ENCODE results near the gene PLCD1. TPM values are rescaled to one million over a fixed set of nuclear protein-coding genes. Genes with fewer than 3 reads are reported as not detected.
A peak's percentile ranks its signal among the peaks of the same experiment; 100 is the strongest.

The PLCD1 gene
- total RNA-seq, 2 experiments from 2014 or later: 17.3 to 17.6 TPM

DNA sequence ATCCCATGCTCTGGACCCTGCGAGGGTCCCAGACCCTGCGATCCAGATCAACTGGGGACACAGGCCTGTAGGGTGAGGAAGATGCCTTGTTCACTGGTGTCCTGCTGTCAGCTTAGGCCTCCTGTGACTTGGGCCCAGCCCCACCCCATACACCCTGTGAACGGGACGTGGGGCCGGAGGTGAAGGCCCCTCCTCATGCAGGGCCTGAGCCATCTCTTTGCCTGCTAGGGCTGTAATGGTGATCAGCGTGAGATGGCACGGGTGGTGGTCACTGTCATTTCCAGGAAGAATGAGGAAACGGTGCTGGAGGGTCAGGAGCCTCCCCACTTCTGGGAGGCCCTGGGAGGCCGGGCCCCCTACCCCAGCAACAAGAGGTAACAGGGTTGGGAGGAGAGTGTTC is 26.5 kb downstream of the PLCD1 start:
- intact Hi-C loops (cut with micrococcal nuclease): loop anchor here (1.0 kb wide), 1 partner anchor 29 kb away; no protein-coding TSS in a partner anchor
- no peak for DNase-seq
- POLR2A ChIA-PET: no interaction called here
- CTCF ChIA-PET: interaction anchor here (1.1 to 2.4 kb wide), 7 partner anchors 10 to 477 kb away, joined by 3 to 16 read pairs (median 6); partner anchors contain the start of gene DLEC1
- H3K4me1 Mint-ChIP-seq (ENCODE audit: low read depth): peaks cover 31% of the 10 kb centered on the region
- peaks cover 9% of the 10 kb centered on the region for H3K36me3 Mint-ChIP-seq
- H3K27me3 Mint-ChIP-seq: no peaks in the 10 kb centered on the region
- H3K4me3 Mint-ChIP-seq: no peak overlapping the region
- no peaks in the 10 kb centered on the region for H3K9me3 Mint-ChIP-seq
- H3K27ac Mint-ChIP-seq: peak overlapping the region; percentile 15

DNA sequence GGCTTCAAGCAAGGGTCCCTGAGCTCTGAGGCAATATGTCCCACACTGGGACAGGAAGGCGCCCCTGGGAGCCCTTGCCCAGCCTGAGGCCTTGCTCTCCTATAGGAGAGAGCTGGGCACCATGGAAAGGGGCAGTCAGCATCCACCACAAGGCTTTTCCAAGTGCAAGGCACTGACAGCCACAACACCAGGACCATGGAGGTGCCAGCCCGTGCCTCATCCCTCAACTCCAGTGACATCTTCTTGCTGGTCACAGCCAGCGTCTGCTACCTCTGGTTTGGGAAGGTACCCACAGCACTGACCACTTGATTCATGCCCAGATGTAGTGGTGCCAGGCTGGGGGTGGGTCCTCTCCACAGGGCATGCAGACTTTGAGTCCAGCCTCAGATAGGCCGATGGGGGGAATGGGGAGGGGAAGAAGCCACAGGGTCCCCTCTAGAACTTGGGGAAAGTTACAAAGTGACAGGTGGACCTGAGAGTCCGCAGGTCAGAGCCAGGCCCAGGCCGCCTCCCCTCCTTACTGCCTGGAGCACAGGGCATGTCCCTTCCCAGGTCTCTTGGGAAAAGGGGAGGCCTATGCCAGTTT is 27.1 kb downstream of the PLCD1 start:
- peaks cover 36% of the 10 kb centered on the region for H3K4me1 Mint-ChIP-seq (ENCODE audit: low read depth)
- peak; percentile 7 for DNase-seq
- intact Hi-C loops (cut with micrococcal nuclease): no loop called here
- POLR2A ChIA-PET: no interaction called here
- no peak overlapping the region for H3K27ac Mint-ChIP-seq
- H3K4me3 Mint-ChIP-seq: no peak overlapping the region
- peaks cover 8% of the 10 kb centered on the region for H3K36me3 Mint-ChIP-seq
- H3K27me3 Mint-ChIP-seq: no peaks in the 10 kb centered on the region
- no peaks in the 10 kb centered on the region for H3K9me3 Mint-ChIP-seq
- CTCF ChIA-PET: interaction anchor here (0.7 to 1.9 kb wide), 5 partner anchors 21 to 66 kb away, joined by 3 to 11 read pairs (median 4); partner anchors contain the start of gene DLEC1

DNA sequence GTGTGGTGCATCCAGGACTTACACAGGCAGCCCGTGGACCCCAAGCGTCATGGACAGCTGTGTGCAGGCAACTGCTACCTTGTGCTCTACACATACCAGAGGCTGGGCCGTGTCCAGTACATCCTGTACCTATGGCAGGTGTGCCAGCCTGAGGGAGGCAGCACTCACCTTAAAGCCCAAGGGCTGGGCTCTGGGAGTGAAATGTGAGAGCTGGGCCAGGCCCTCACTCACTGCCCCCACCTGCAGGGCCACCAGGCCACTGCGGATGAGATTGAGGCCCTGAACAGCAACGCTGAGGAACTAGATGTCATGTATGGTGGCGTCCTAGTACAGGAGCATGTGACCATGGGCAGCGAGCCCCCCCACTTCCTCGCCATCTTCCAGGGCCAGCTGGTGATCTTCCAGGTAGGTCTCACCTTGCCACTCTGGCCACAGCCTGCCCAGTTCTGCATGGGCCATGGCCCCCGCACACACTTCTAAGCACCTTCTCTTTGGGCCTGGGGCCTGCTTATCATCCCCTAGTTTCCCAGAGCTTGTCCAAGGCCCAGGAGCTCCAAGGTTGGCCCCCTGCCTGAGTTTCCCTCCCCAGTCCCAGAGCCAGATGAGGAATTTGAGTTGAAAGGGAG is 27.9 kb downstream of the PLCD1 start:
- POLR2A ChIA-PET: no interaction called here

DNA sequence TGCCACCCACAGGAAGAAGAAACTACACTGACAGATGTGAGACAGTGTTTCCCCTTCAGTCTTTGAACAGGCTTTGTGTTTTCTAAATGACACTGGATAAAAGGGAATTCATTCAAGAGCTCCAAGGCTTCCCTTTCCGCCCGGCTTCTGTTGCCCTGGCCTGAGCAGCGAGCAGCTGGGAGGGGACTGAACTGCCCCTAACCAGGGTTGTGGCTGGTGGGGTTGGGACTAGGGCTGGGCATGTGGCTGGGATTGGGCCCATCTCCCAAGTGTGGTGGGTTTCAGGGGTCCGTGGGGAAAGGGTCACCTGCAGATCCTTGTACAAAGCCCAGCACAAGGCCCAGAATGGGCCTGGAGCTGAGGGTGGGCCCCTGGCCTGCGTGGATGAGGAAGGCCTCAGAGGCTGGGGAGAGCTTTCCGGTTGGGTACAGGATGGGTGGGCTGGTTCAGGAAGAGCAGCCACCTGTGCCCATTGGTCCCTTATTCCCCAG is 28.4 kb downstream of the PLCD1 start:
- H3K9me3 Mint-ChIP-seq: no peaks in the 10 kb centered on the region
- peaks cover 16% of the 10 kb centered on the region for H3K36me3 Mint-ChIP-seq
- H3K4me1 Mint-ChIP-seq (ENCODE audit: low read depth): peaks cover 49% of the 10 kb centered on the region
- intact Hi-C loops (cut with micrococcal nuclease): no loop called here
- POLR2A ChIA-PET: no interaction called here
- DNase-seq: peak; percentile 4
- no peaks in the 10 kb centered on the region for H3K27me3 Mint-ChIP-seq
- CTCF ChIA-PET: interaction anchor here (1.0 to 1.7 kb wide), 5 partner anchors 16 to 68 kb away, joined by 3 to 11 read pairs (median 4); no protein-coding TSS in a partner anchor
- H3K27ac Mint-ChIP-seq: no peak overlapping the region
- no peak overlapping the region for H3K4me3 Mint-ChIP-seq

More for the DNA sequence above, 27.9 kb downstream of the PLCD1 start:
- Mint-ChIP-seq H3K9me3 (no peaks in the 10 kb centered on the region), H3K27ac (no peak overlapping the region), H3K4me3 (no peak overlapping the region), H3K4me1 (ENCODE audit: low read depth) (peaks cover 44% of the 10 kb centered on the region), H3K36me3 (peaks cover 11% of the 10 kb centered on the region), H3K27me3 (no peaks in the 10 kb centered on the region)
- DNase-seq: peak; percentile 9
- intact Hi-C loops (cut with micrococcal nuclease): no loop called here
- CTCF ChIA-PET: interaction anchor here (0.7 to 1.7 kb wide), 6 partner anchors 16 to 67 kb away, joined by 3 to 11 read pairs (median 4); no protein-coding TSS in a partner anchor

DNA sequence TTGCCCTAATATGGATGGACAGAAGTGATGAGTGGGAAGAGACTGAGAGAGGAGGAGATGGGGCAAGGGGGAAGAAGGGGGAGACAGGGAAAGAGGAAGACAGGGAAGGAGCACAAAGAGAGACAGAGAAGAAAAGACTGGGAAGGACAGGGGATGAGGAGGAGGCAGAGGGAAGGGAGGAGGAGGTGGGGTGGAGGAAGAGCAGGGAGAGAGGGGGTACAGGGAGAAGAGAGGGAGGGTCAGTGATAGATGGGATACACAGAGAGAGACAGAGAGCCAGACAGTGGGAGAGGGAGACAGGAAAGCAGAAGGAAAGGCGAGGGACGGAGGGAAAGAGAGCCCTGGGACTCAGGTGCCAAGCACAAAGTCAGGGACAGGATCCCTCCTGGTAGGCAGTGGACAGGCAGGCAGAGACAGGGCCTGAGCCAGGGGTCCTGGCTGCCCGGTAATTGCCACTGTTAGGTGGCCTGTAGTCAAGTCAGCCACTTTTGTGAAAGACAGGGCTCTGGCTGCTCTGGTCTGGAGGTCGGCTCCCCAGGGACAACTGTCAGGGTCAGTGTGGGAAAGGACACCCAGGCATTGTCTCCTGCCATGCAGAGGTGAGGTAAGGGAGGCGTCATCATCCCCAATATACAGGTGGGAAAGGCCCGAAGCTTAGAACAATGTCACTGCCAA is 29.1 kb downstream of the PLCD1 start:
- peaks cover 21% of the 10 kb centered on the region for H3K36me3 Mint-ChIP-seq
- ChIA-PET POLR2A (no interaction called here), CTCF (interaction anchor here (1.7 kb wide), 1 partner anchor 23 kb away, joined by 4 read pairs; no protein-coding TSS in a partner anchor)
- intact Hi-C loops (cut with micrococcal nuclease): no loop called here
- peak; percentile 6 for DNase-seq
- H3K27ac Mint-ChIP-seq: no peak overlapping the region
- H3K4me3 Mint-ChIP-seq: no peak overlapping the region
- H3K9me3 Mint-ChIP-seq: no peaks in the 10 kb centered on the region
- H3K27me3 Mint-ChIP-seq: no peaks in the 10 kb centered on the region
- H3K4me1 Mint-ChIP-seq (ENCODE audit: low read depth): peaks cover 56% of the 10 kb centered on the region

DNA sequence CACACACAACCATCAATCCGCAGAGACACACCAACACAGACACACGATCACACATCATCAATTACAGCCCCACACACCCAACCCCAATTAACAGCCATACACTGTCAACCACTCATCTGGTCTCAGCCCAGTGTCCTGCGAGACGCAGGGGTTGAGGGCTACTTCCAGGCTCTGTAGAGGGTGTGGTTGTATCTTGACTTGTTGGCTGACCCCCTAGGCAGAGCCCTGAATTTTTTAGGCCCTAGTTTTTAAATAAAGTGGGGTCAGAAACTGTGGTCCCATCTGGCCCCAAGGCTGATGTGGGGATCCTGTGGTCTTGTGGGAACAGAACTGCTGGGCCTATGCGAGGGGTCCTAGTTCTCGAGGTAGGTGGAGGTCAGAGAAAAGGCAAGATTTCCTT is 29.6 kb downstream of the PLCD1 start:
- Mint-ChIP-seq H3K4me1 (ENCODE audit: low read depth) (peaks cover 60% of the 10 kb centered on the region), H3K27me3 (no peaks in the 10 kb centered on the region), H3K9me3 (no peaks in the 10 kb centered on the region), H3K4me3 (no peak overlapping the region), H3K27ac (peak overlapping the region; percentile 26), H3K36me3 (peaks cover 20% of the 10 kb centered on the region)
- ChIA-PET POLR2A (no interaction called here), CTCF (no interaction called here)
- peak; percentile 8 for DNase-seq
- intact Hi-C loops (cut with micrococcal nuclease): no loop called here

DNA sequence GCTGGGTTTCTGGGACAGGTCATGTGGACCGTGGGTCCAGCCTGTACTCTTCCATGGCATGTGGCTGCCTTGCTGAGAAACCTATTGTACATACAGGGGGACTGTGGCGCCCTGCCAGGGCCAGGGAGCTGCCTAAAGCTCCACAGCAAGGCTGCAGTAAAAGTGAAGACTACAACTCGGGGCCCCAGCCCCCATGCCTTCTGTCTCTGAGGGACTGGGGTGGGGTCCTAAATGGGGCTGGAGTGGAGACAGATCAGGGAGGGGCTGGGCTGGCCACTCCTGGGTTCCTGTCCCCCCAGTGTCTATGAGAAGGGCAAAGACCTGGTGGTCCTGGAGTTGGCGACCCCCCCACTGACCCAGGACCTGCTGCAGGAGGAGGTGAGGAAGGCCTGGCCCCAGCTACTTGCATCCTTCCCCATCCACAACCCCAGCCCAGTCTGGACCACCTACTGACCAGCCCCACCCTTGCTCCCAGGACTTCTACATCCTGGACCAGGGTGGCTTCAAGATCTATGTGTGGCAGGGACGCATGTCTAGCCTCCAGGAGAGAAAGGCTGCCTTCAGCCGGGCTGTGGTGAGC is 31.6 kb downstream of the PLCD1 start:
- CTCF ChIA-PET: interaction anchor here (0.7 to 2.2 kb wide), 12 partner anchors 13 to 498 kb away, joined by 3 to 48 read pairs (median 6); partner anchors contain the start of genes EXOG and XYLB
- no peaks in the 10 kb centered on the region for H3K27me3 Mint-ChIP-seq
- no peaks in the 10 kb centered on the region for H3K9me3 Mint-ChIP-seq
- H3K4me1 Mint-ChIP-seq (ENCODE audit: low read depth): peaks cover 60% of the 10 kb centered on the region
- H3K4me3 Mint-ChIP-seq: peak overlapping the region; percentile 75
- no peak for DNase-seq
- POLR2A ChIA-PET: no interaction called here
- intact Hi-C loops (cut with micrococcal nuclease): no loop called here
- peaks cover 13% of the 10 kb centered on the region for H3K36me3 Mint-ChIP-seq
- peak overlapping the region; percentile 92 for H3K27ac Mint-ChIP-seq

DNA sequence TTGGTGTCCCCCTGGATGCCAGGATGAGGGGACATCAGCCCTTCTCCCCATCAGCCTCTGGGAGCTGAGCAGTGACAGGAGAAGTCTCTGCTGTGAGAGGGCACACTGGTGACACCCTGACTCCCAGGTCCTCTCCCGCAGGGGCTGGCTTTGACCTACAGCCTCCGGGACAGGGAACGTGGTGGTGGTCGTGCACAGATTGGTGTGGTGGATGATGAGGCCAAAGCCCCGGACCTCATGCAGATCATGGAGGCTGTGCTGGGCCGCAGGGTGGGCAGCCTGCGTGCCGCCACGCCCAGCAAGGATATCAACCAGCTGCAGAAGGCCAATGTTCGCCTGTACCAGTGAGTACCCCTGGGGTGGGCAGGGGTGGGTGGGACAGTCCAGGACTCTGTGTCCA is 32.1 kb downstream of the PLCD1 start:
- DNase-seq: peak; percentile 8
- intact Hi-C loops (cut with micrococcal nuclease): no loop called here
- Mint-ChIP-seq H3K9me3 (no peaks in the 10 kb centered on the region), H3K36me3 (peaks cover 13% of the 10 kb centered on the region), H3K4me1 (ENCODE audit: low read depth) (peaks cover 59% of the 10 kb centered on the region), H3K27ac (no peak overlapping the region), H3K4me3 (no peak overlapping the region), H3K27me3 (no peaks in the 10 kb centered on the region)
- ChIA-PET POLR2A (interaction anchor here (0.5 to 1.0 kb wide), 2 partner anchors 34 to 42 kb away, joined by 4 read pairs; partner anchors contain the start of gene DLEC1), CTCF (interaction anchor here (0.7 to 2.2 kb wide), 26 partner anchors 8 to 524 kb away, joined by 3 to 48 read pairs (median 4); partner anchors contain the start of genes ACAA1, DLEC1, EXOG and XYLB)

DNA sequence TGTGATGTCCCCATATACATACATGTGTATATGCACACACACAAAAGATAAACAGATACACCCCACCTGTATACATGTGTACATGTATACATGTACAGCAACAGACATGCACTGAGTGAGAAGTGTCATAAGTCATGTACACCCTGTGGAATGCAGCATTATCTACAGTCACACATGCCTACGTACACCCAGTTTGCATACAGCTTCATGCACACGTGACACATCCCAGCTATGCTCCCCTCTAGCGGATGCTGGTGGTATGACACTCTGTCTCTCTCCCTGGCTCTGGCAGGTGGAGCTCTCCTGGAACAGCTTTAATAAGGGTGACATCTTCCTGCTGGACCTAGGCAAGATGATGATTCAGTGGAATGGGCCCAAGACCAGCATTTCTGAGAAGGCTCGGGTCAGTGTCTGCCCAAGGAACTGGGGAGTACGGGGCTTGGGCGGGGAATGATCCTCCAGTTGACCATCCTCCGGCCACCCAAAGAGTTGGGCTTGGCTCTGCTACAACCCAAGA is 32.6 kb downstream of the PLCD1 start:
- Mint-ChIP-seq H3K4me3 (no peak overlapping the region), H3K9me3 (no peaks in the 10 kb centered on the region), H3K27ac (peak overlapping the region; percentile 94), H3K27me3 (no peaks in the 10 kb centered on the region), H3K36me3 (peaks cover 13% of the 10 kb centered on the region), H3K4me1 (ENCODE audit: low read depth) (peaks cover 59% of the 10 kb centered on the region)
- ChIA-PET CTCF (interaction anchor here (0.6 to 2.2 kb wide), 27 partner anchors 9 to 525 kb away, joined by 3 to 48 read pairs (median 4); partner anchors contain the start of genes ACAA1, DLEC1, EXOG and OXSR1), POLR2A (interaction anchor here (0.5 to 1.0 kb wide), 2 partner anchors 34 to 42 kb away, joined by 4 read pairs; partner anchors contain the start of gene DLEC1)
- intact Hi-C loops (cut with micrococcal nuclease): loop anchor here (1.0 kb wide), 1 partner anchor 23 kb away; no protein-coding TSS in a partner anchor
- DNase-seq: peak; percentile 91

DNA sequence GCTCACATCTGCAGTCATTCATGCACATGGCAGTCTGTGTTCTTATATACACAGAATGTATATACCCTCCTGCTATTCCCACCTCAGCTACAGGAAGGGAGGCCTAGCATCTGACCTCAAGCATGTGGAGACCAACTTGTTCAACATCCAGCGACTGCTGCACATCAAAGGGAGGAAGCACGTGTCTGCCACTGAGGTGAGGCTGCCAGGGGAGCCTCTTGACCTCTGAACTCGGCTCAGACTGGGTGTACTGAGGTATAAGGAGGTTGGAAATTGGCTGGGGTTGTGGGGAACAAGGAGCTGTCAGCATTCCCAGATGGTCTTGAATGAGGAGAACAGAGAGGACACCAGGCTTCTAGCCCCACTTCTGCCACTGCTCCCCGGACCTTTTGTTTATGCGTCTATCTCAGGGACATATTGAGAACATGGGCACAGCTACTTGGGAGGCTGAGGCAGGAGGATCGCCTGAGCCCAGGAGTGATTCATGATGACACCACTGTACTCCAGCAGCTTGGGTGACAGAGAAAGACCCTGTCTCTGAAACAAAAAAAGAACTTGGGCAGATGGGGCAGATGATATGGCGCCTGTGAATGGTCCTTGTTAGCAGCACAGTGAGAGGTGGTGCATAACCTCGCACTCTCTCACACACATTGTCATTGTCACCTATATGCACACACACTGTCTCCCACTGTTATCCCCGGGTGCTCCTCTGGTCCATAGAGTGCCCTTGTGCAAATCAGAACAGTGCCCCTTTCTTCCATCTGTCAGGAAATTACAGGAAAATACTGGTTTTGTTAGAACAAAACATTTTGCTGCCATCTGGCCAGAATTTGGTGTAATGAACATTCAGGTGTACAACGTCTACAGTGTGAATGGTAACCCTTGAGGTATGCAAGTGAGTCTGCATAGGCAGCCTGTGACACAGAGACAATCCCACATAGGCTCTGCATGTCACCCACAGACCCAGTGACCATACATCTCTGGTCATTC is 33.5 kb downstream of the PLCD1 start:
- peak overlapping the region; percentile 90 for H3K4me3 Mint-ChIP-seq

More for the DNA sequence above, 33.5 kb downstream of the PLCD1 start:
- intact Hi-C loops (cut with micrococcal nuclease): loop anchor here (1.0 to 2.0 kb wide), 2 partner anchors 22 to 1003 kb away; partner anchors contain the start of genes EPM2AIP1 and MLH1
- no peaks in the 10 kb centered on the region for H3K9me3 Mint-ChIP-seq
- H3K27ac Mint-ChIP-seq: peak overlapping the region; percentile 94
- CTCF ChIA-PET: interaction anchor here (0.6 to 2.2 kb wide), 23 partner anchors 9 to 526 kb away, joined by 3 to 48 read pairs (median 4); partner anchors contain the start of genes ACAA1, DLEC1, EXOG and OXSR1
- H3K27me3 Mint-ChIP-seq: no peaks in the 10 kb centered on the region
- POLR2A ChIA-PET: interaction anchor here (1.0 kb wide), 1 partner anchor 43 kb away, joined by 4 read pairs; the partner anchor contains the start of gene DLEC1
- DNase-seq: peak; percentile 39
- peaks cover 13% of the 10 kb centered on the region for H3K36me3 Mint-ChIP-seq
- H3K4me1 Mint-ChIP-seq (ENCODE audit: low read depth): peaks cover 59% of the 10 kb centered on the region
